ENCODE data around the gene NFKB1. TPM values are rescaled to one million over a fixed set of nuclear protein-coding genes. Genes with fewer than 3 reads are reported as not detected.

Gene NFKB1
- total and polyA plus RNA-seq, 10 donors: 15.9 to 94.4 (median 55.3) TPM

GRCh38 chr4:102575369-102576129, 74.4 kb downstream of the NFKB1 start:
- H3K4me3 ChIP-seq: no peak overlapping the region
- no peak overlapping the region for H3K27ac ChIP-seq
- no peak for TF ChIP-seq CTCF (IDR thresholded peaks at IDR 0.05 in 8 of 11, conservative IDR thresholded peaks at IDR 0.05 in 3 of 11)
- no peak for TF ChIP-seq POLR2A (IDR thresholded peaks at IDR 0.05)
- no peak for TF ChIP-seq POLR2AphosphoS5 (IDR thresholded peaks at IDR 0.05)
- intact Hi-C loops (cut with DNase I; ENCODE audit: low total_unique reads): no loop called here
- H3K36me3 ChIP-seq: peaks cover 0 to 57% (median 37%) of the 10 kb centered on the region in 6 donors
- 67 to 86% (median 80%) methylated on average over 6 of the region's 6 CpGs for WGBS, 5 donors
- H3K4me1 ChIP-seq: peaks cover 6 to 42% (median 17%) of the 10 kb centered on the region in 6 donors
- DNase-seq: no peak
- no peaks in the 10 kb centered on the region for H3K27me3 ChIP-seq (replicated peaks in 1 of 7)
- peaks cover 0 to under 1% (median 0%) of the 10 kb centered on the region in 8 donors for H3K9me3 ChIP-seq

- 88 to 96% (median 89%) methylated on average over 3 of the region's 3 CpGs for WGBS, 5 donors
- Histone ChIP-seq H3K9me3 (no peaks in the 10 kb centered on the region), H3K27ac (no peak overlapping the region), H3K27me3 (replicated peaks in 1 of 7) (no peaks in the 10 kb centered on the region), H3K36me3 (peaks cover 2 to 72% (median 56%) of the 10 kb centered on the region in 6 donors), H3K4me3 (no peak overlapping the region), H3K4me1 (peaks cover 6 to 38% (median 17%) of the 10 kb centered on the region in 6 donors)
- no peak for DNase-seq
- intact Hi-C loops (cut with DNase I; ENCODE audit: low total_unique reads): no loop called here
- TF ChIP-seq POLR2A (IDR thresholded peaks at IDR 0.05): no peak
- TF ChIP-seq POLR2AphosphoS5 (IDR thresholded peaks at IDR 0.05): no peak
- TF ChIP-seq CTCF (IDR thresholded peaks at IDR 0.05 in 8 of 11, conservative IDR thresholded peaks at IDR 0.05 in 3 of 11): no peak
These were observed 77.1 kb downstream of the NFKB1 start for GRCh38 chr4:102578270-102578669.

- H3K4me3 ChIP-seq: no peak overlapping the region
- DNase-seq: no peak
These were observed 77.7 kb downstream of the NFKB1 start for GRCh38 chr4:102578819-102579218.

More at GRCh38 chr4:102578819-102579218, 77.7 kb downstream of the NFKB1 start:
- H3K4me1 ChIP-seq: peaks cover under 1 to 32% (median 15%) of the 10 kb centered on the region in 6 donors
- H3K27ac ChIP-seq: no peak overlapping the region
- no peaks in the 10 kb centered on the region for H3K9me3 ChIP-seq
- no peak for TF ChIP-seq CTCF (IDR thresholded peaks at IDR 0.05 in 8 of 11, conservative IDR thresholded peaks at IDR 0.05 in 3 of 11)
- H3K36me3 ChIP-seq: peaks cover 2 to 77% (median 62%) of the 10 kb centered on the region in 6 donors
- H3K27me3 ChIP-seq (replicated peaks in 1 of 7): no peaks in the 10 kb centered on the region
- 85 to 94% (median 92%) methylated on average over 8 of the region's 8 CpGs for WGBS, 5 donors
- intact Hi-C loops (cut with DNase I; ENCODE audit: low total_unique reads): no loop called here
